HEK293 (cell line): ENCODE data around the gene KRTAP1-1.
"Not testable (repeated sequence)": the region's sequence is repeated elsewhere in the genome, so short reads cannot be mapped to it uniquely, and the experiment has no call there.

Source experiments
- CTCF ChIA-PET: fragments of 350-600 bp; formaldehyde crosslinking; extraction: SDS; loops from one replicate; lab custom pipeline; 2021; ENCODE audit warnings: antibody characterized with exemption; lab: Yijun Ruan, JAX
- POLR2A ChIA-PET: fragments of 300-600 bp; formaldehyde crosslinking; extraction: SDS; loops from one replicate; lab custom pipeline; 2020; ENCODE audit warnings: antibody characterized with exemption, inconsistent platforms; lab: Yijun Ruan, JAX
- H3K27ac ChIP-seq: fragments of 200-500 bp; sonication (Bioruptor generic); 2 replicates; pipeline ENCODE4 v1.5.1; 2014; ENCODE audit warnings: low read depth, low read length, control low read depth, inconsistent platforms; ENCODE audit errors: extremely low read depth
- H3K36me3 ChIP-seq, 2 experiments: fragments of 200-500 bp in 1 of 2; sonication (Bioruptor generic) in 1 of 2; 1 replicate in 1 of 2; 2 replicates in 1 of 2; pipeline ENCODE4 v1.5.1; 2014 to 2017; ENCODE audit warnings: inconsistent platforms in 2 of 2, low read length in 2 of 2; ENCODE audit not compliant: control insufficient read depth in 2 of 2, insufficient read depth in 1 of 2
- H3K4me1 ChIP-seq: fragments of 200-500 bp; sonication (Bioruptor generic); 2 replicates; pipeline ENCODE4 v1.5.1; 2014; ENCODE audit warnings: mild to moderate bottlenecking, low read length, inconsistent platforms; ENCODE audit not compliant: control insufficient read depth, insufficient read depth
- H3K4me3 ChIP-seq: 2 replicates; pipeline ENCODE4 v1.5.1; 2011; ENCODE audit warnings: low read depth, mild to moderate bottlenecking, control low read depth, low read length, moderate library complexity
- H3K9me3 ChIP-seq: fragments of 200-500 bp; sonication (Bioruptor generic); 2 replicates; pipeline ENCODE4 v1.5.1; 2014; ENCODE audit warnings: low read depth, low read length, inconsistent platforms; ENCODE audit not compliant: control insufficient read depth, insufficient read depth
- AEBP2 ChIP-seq: fragments of 450-650 bp; formaldehyde crosslinking; IDR thresholded peaks from 2 replicates; pipeline ENCODE4 v1.5.1; 2016; ENCODE audit warnings: missing biosample characterization, missing genetic modification characterization, borderline replicate concordance
- ELK4 ChIP-seq: IDR thresholded peaks from 2 replicates; pipeline ENCODE4 v1.6.1; 2011; ENCODE audit warnings: mild to moderate bottlenecking, low read depth, low read length, borderline replicate concordance
- WT1 ChIP-seq: fragments of 450-650 bp; formaldehyde crosslinking; IDR thresholded peaks from 2 replicates; pipeline ENCODE4 v1.5.1; 2016; ENCODE audit warnings: missing biosample characterization, missing genetic modification characterization
- ZEB2 ChIP-seq: fragments of 450-650 bp; formaldehyde crosslinking; IDR thresholded peaks from 2 replicates; pipeline ENCODE4 v1.5.1; 2016; ENCODE audit warnings: missing biosample characterization, missing genetic modification characterization
- ZIC2 ChIP-seq: fragments of 450-650 bp; formaldehyde crosslinking; IDR thresholded peaks from 2 replicates; pipeline ENCODE4 v1.5.1; 2016; ENCODE audit warnings: missing biosample characterization, missing genetic modification characterization
- ZNF155 ChIP-seq: fragments of 450-650 bp; formaldehyde crosslinking; IDR thresholded peaks from 2 replicates; pipeline ENCODE4 v1.5.1; 2016; ENCODE audit warnings: missing biosample characterization, missing genetic modification characterization
- ZNF184 ChIP-seq: fragments of 450-650 bp; IDR thresholded peaks from 2 replicates; pipeline ENCODE4 v1.5.1; 2018; ENCODE audit warnings: missing biosample characterization, mild to moderate bottlenecking, missing genetic modification characterization
- ZNF266 ChIP-seq: fragments of 450-650 bp; formaldehyde crosslinking; IDR thresholded peaks from 2 replicates; pipeline ENCODE4 v1.5.1; 2016; ENCODE audit warnings: missing biosample characterization, missing genetic modification characterization, low read depth
- ZNF324 ChIP-seq: fragments of 450-650 bp; formaldehyde crosslinking; IDR thresholded peaks from 2 replicates; pipeline ENCODE4 v1.5.1; 2016; ENCODE audit warnings: missing biosample characterization, missing genetic modification characterization
- ZNF335 ChIP-seq: fragments of 450-650 bp; formaldehyde crosslinking; conservative IDR thresholded peaks from 2 replicates; pipeline ENCODE4 v1.5.1; 2016; ENCODE audit warnings: missing biosample characterization, missing genetic modification characterization
- ZNF416 ChIP-seq: fragments of 450-650 bp; formaldehyde crosslinking; IDR thresholded peaks from 2 replicates; pipeline ENCODE4 v1.5.1; 2016; ENCODE audit warnings: missing biosample characterization, missing genetic modification characterization
- ZNF473 ChIP-seq: fragments of 450-650 bp; formaldehyde crosslinking; IDR thresholded peaks from 2 replicates; pipeline ENCODE4 v1.5.1; 2017; ENCODE audit warnings: missing biosample characterization, missing genetic modification characterization
- ZNF529 ChIP-seq: fragments of 450-650 bp; formaldehyde crosslinking; IDR thresholded peaks from 2 replicates; pipeline ENCODE4 v1.5.1; 2017; ENCODE audit warnings: missing genetic modification characterization, missing biosample characterization; ENCODE audit not compliant: insufficient replicate concordance
- ZNF585B ChIP-seq: fragments of 450-650 bp; formaldehyde crosslinking; IDR thresholded peaks from 2 replicates; pipeline ENCODE4 v1.5.1; 2016; ENCODE audit warnings: missing biosample characterization, missing genetic modification characterization
- ZNF621 ChIP-seq: fragments of 450-650 bp; formaldehyde crosslinking; IDR thresholded peaks from 2 replicates; pipeline ENCODE4 v1.5.1; 2017; ENCODE audit warnings: missing biosample characterization, missing genetic modification characterization
- ZNF701 ChIP-seq: fragments of 450-650 bp; formaldehyde crosslinking; IDR thresholded peaks from 2 replicates; pipeline ENCODE4 v1.5.1; 2016; ENCODE audit warnings: missing biosample characterization, missing genetic modification characterization
- ZSCAN23 ChIP-seq: fragments of 450-650 bp; formaldehyde crosslinking; IDR thresholded peaks from 2 replicates; pipeline ENCODE4 v1.5.1; 2016; ENCODE audit warnings: missing biosample characterization, missing genetic modification characterization
- TF ChIP-seq, protein P1 (sequence below): fragments of 450-650 bp; formaldehyde crosslinking; optimal IDR thresholded peaks from 2 replicates; pipeline ENCODE3; 2016; ENCODE audit warnings: missing biosample characterization, mild to moderate bottlenecking, missing genetic modification characterization
- TF ChIP-seq, protein P2 (sequence below): fragments of 450-650 bp; formaldehyde crosslinking; IDR thresholded peaks from 2 replicates; pipeline ENCODE4 v1.5.1; 2016; ENCODE audit warnings: missing biosample characterization, missing genetic modification characterization, low read depth
- TF ChIP-seq, protein P3 (sequence below): fragments of 450-650 bp; formaldehyde crosslinking; IDR thresholded peaks from 2 replicates; pipeline ENCODE4 v1.5.1; 2016; ENCODE audit warnings: missing biosample characterization, missing genetic modification characterization

Gene KRTAP1-1

GRCh38 chr17:41065016-41065689, 23.9 kb upstream of the KRTAP1-1 start:
- H3K27ac ChIP-seq, H3K9me3 ChIP-seq, H3K36me3 ChIP-seq, H3K4me3 ChIP-seq, H3K4me1 ChIP-seq, POLR2A ChIA-PET: not testable (repeated sequence)
- peak; percentile 55 for TF ChIP-seq ZIC2 (tag by site-specific recombination)
- CTCF ChIA-PET = interaction anchor here (1.5 kb wide), 1 partner anchor 601 kb away, joined by 4 read pairs; no protein-coding TSS in a partner anchor

GRCh38 chr17:41064301-41064700, 23.1 kb upstream of the KRTAP1-1 start:
- Histone ChIP-seq H3K4me1 (no peaks in the 10 kb centered on the region), H3K4me3 (no peak overlapping the region), H3K36me3 (no peaks in the 10 kb centered on the region), H3K27ac (no peak overlapping the region), H3K9me3 (no peaks in the 10 kb centered on the region)
- CTCF ChIA-PET = interaction anchor here (1.5 kb wide), 1 partner anchor 601 kb away, joined by 4 read pairs; no protein-coding TSS in a partner anchor
- POLR2A ChIA-PET = no interaction called here
- TF ChIP-seq, protein P1, sequence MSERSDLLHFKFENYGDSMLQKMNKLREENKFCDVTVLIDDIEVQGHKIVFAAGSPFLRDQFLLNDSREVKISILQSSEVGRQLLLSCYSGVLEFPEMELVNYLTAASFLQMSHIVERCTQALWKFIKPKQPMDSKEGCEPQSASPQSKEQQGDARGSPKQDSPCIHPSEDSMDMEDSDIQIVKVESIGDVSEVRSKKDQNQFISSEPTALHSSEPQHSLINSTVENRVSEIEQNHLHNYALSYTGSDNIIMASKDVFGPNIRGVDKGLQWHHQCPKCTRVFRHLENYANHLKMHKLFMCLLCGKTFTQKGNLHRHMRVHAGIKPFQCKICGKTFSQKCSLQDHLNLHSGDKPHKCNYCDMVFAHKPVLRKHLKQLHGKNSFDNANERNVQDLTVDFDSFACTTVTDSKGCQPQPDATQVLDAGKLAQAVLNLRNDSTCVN (tag by site-specific recombination) = no peak
- no peak for TF ChIP-seq ZNF184 (tag by site-specific recombination)
- TF ChIP-seq ZNF335 (tag by site-specific recombination) = no peak
- no peak for TF ChIP-seq ZNF324 (tag by site-specific recombination)
- no peak for TF ChIP-seq AEBP2 (tag by site-specific recombination)
- no peak for TF ChIP-seq ZEB2 (tag by site-specific recombination)
- TF ChIP-seq, all 188 proteins: peak for 0

GRCh38 chr17:41063449-41063848, 22.2 kb upstream of the KRTAP1-1 start:
- H3K36me3 ChIP-seq = no peaks in the 10 kb centered on the region
- no peak overlapping the region for H3K4me3 ChIP-seq
- H3K27ac ChIP-seq = no peak overlapping the region
- ChIA-PET POLR2A (no interaction called here), CTCF (interaction anchor here (0.6 to 1.5 kb wide), 2 partner anchors 602 to 1429 kb away, joined by 3 to 4 read pairs; no protein-coding TSS in a partner anchor)
- H3K9me3 ChIP-seq = no peaks in the 10 kb centered on the region
- H3K4me1 ChIP-seq = no peaks in the 10 kb centered on the region
- TF ChIP-seq WT1 (tag by site-specific recombination) (no peak), ZNF585B (tag by site-specific recombination) (no peak), ZNF266 (tag by site-specific recombination) (no peak), ZNF621 (tag by site-specific recombination) (no peak), ZNF473 (tag by site-specific recombination) (no peak), ZNF701 (tag by site-specific recombination) (no peak), ELK4 (no peak), AEBP2 (tag by site-specific recombination) (no peak), ZNF529 (tag by site-specific recombination) (no peak), ZNF155 (tag by site-specific recombination) (no peak), ZNF416 (tag by site-specific recombination) (no peak), ZSCAN23 (no peak)
- TF ChIP-seq, protein P2, sequence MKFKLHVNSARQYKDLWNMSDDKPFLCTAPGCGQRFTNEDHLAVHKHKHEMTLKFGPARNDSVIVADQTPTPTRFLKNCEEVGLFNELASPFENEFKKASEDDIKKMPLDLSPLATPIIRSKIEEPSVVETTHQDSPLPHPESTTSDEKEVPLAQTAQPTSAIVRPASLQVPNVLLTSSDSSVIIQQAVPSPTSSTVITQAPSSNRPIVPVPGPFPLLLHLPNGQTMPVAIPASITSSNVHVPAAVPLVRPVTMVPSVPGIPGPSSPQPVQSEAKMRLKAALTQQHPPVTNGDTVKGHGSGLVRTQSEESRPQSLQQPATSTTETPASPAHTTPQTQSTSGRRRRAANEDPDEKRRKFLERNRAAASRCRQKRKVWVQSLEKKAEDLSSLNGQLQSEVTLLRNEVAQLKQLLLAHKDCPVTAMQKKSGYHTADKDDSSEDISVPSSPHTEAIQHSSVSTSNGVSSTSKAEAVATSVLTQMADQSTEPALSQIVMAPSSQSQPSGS (tag by site-specific recombination) = no peak
- TF ChIP-seq, protein P3, sequence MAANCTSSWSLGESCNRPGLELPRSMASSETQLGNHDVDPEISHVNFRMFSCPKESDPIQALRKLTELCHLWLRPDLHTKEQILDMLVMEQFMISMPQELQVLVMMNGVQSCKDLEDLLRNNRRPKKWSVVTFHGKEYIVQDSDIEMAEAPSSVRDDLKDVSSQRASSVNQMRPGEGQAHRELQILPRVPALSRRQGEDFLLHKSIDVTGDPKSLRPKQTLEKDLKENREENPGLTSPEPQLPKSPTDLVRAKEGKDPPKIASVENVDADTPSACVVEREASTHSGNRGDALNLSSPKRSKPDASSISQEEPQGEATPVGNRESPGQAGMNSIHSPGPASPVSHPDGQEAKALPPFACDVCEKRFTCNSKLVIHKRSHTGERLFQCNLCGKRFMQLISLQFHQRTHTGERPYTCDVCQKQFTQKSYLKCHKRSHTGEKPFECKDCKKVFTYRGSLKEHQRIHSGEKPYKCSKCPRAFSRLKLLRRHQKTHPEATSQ (tag by site-specific recombination) = no peak
- TF ChIP-seq, protein P1 (tag by site-specific recombination) = no peak
